GM06990 (cell line): ENCODE data around the gene MRPL11.

Experiments
- DNase-seq: peaks from one replicate; pipeline ENCODE4 v3.0.0-alpha.2; 2011; ENCODE audit not compliant: insufficient read length; ENCODE audit errors: extremely low read depth
- H3K27me3 ChIP-seq: replicated peaks from 2 replicates; pipeline ENCODE4 v1.6.0; 2011; ENCODE audit warnings: low read length; ENCODE audit not compliant: control insufficient read depth, insufficient read depth
- H3K36me3 ChIP-seq: 2 replicates; pipeline ENCODE4 v1.5.1; 2011; ENCODE audit warnings: low read length; ENCODE audit not compliant: control insufficient read depth, insufficient read depth
- H3K4me3 ChIP-seq: replicated peaks from 2 replicates; pipeline ENCODE4 v1.5.1; 2011; ENCODE audit warnings: low read depth, mild to moderate bottlenecking, control low read depth, low read length
- TF ChIP-seq, protein P1 (sequence below): IDR thresholded peaks from 2 replicates; pipeline ENCODE4 v1.5.1; 2011; ENCODE audit warnings: low read length, control low read depth, mild to moderate bottlenecking, inconsistent platforms; ENCODE audit not compliant: insufficient read depth, poor library complexity, severe bottlenecking

MRPL11 gene

DNA sequence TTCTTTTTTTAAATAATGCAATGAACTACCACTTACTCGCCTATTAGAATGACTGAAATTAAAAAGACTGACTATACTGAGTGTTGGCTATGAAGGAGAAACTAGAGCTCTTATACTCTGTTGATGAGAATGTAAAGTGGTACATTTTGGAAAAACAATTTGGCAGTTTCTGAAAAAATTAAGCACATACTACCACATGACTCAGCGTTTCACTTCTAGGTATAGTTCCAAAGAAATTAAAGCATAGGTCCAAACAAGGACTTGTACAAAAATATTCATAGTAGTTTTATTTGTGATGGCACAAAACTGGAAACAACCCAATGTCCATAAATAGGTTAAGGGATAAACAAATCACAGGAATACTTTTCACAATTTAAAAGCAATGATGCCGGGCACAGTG, 44.7 kb downstream of the MRPL11 start:
- Histone ChIP-seq H3K4me3 (no peak overlapping the region), H3K27me3 (no peaks in the 10 kb centered on the region; the same call in 1 of the 2 replicates), H3K36me3 (no peaks in the 10 kb centered on the region)
- DNase-seq = no peak
- TF ChIP-seq, protein P1, sequence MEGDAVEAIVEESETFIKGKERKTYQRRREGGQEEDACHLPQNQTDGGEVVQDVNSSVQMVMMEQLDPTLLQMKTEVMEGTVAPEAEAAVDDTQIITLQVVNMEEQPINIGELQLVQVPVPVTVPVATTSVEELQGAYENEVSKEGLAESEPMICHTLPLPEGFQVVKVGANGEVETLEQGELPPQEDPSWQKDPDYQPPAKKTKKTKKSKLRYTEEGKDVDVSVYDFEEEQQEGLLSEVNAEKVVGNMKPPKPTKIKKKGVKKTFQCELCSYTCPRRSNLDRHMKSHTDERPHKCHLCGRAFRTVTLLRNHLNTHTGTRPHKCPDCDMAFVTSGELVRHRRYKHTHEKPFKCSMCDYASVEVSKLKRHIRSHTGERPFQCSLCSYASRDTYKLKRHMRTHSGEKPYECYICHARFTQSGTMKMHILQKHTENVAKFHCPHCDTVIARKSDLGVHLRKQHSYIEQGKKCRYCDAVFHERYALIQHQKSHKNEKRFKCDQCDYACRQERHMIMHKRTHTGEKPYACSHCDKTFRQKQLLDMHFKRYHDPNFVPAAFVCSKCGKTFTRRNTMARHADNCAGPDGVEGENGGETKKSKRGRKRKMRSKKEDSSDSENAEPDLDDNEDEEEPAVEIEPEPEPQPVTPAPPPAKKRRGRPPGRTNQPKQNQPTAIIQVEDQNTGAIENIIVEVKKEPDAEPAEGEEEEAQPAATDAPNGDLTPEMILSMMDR = no peak

DNA sequence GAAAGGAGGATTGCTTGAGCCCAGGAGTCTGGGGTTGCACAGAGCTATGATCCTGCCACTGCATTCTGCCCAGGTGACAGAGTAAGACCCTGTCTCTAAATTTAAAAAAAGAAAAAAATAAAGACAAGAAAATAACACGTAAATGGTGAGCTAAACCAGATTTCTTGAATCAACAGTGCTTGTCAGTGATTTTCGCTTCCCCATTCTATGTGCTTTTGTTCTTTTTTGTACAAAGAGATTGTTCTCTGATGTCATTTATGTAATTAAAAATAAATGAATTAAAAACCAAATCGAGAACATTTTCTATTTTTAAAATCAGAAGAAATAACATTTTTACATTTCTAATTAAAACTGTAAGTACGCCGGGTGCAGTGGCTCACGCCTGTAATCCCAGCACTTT, 47.3 kb downstream of the MRPL11 start:
- H3K27me3 ChIP-seq = no peaks in the 10 kb centered on the region; the same call in none of the 2 replicates
- DNase-seq = peak; percentile 33
- TF ChIP-seq, protein P1 = no peak
- H3K4me3 ChIP-seq = no peak overlapping the region
- H3K36me3 ChIP-seq = no peaks in the 10 kb centered on the region

DNA sequence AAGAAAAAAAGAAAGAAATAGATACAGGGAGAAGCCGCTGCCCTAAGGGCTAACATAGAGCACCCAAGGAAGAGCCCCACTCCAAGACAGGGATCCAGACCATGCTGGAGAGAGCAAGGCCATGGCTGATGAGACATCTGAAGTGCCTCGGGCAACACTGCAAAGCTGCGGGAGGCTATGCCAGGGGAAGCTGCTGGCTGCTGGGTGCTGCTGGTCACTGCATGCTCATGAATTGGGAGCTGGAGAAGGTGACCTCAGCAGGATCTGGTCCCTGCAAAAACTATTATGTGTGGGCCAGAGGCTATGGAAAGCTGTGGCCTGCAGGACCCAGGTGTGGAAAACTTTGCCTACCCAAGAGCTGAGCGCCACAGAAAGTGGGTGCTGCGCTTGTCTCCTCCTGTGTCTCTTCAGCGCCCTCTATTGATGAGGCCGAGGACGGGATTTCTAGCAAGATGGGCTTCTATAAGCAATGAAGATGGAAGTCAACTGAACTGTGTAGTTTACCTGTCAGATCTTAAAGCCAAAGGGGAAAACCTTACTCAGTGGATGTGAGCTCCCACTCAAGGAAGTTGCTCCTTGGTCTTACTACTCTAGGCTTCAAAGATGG, 49.8 kb downstream of the MRPL11 start:
- H3K27me3 ChIP-seq = no peaks in the 10 kb centered on the region; the same call in none of the 2 replicates
- TF ChIP-seq, protein P1 = peak; percentile 93
- no peak for DNase-seq
- H3K36me3 ChIP-seq = no peaks in the 10 kb centered on the region
- no peak overlapping the region for H3K4me3 ChIP-seq

DNA sequence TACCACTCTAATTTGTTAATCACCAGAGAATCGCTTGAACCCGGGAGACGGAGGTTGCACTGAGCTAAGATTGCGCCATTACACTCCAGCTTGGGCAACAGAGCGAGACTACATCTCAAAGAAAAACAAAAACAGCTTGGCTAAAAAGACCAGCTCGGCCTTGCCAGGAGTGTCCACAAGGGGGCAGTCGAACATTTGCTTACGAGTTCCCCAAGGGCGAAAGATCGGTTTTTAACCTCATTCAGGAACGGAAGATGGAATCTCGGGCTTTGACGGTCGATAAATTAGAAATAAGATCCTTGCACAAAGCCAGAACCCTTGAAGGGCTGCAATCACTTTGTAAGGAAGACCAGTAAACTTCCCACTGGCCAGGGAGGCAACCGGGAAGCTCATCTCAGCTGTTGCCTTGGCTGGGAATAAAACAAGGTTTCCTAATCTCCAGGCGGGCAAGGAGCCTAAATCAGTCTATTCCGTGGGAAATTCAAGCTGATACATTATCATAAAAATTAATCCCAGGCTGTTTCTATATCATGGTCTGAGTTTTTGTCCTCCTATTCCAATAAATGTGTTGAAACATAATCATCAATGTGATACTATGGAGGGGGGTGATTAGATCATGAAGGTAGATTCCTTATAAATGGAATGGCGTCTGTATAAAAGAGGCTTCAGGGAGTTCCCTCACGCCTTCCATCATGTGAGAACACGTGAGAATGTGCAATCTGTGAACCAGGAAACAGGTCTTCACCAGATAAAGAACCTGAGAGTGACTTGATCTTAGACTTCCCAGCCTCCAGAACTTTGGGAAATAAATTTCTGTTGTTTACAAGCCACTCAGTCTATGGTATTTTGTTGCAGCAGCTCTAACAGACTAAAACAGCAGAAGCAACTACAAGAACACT, 52.2 kb downstream of the MRPL11 start:
- no peak for DNase-seq
- H3K36me3 ChIP-seq = no peaks in the 10 kb centered on the region
- TF ChIP-seq, protein P1 = peak; percentile 95
- H3K27me3 ChIP-seq = no peaks in the 10 kb centered on the region; the same call in none of the 2 replicates
- H3K4me3 ChIP-seq = no peak overlapping the region
